ENCODE data around the gene SENP5.
"Not testable (repeated sequence)": the region's sequence is repeated elsewhere in the genome, so short reads cannot be mapped to it uniquely, and the experiment has no call there.

The SENP5 gene

GRCh38 chr3:196839351-196839750 is 28.4 kb upstream of the SENP5 start:
- DNase-seq; H3K27me3 ChIP-seq (replicated peaks in 2 of 5; ENCODE audit: control insufficient read depth in 4 of 5, insufficient read depth in 5 of 5, low read length in 4 of 5); H3K27ac ChIP-seq (ENCODE audit: insufficient read depth in 1 of 2, low read depth in 1 of 2, low read length in 2 of 2, poor library complexity in 1 of 2, severe bottlenecking in 2 of 2); POLR2A ChIA-PET; H3K9me3 ChIP-seq (ENCODE audit: control extremely low read depth in 1 of 5, control insufficient read depth in 4 of 5, insufficient read depth in 2 of 5, low read depth in 1 of 5, low read length in 4 of 5); H3K4me3 ChIP-seq (ENCODE audit: control insufficient read depth in 1 of 7, extremely low read depth in 1 of 7, insufficient read depth in 4 of 7, low read depth in 2 of 7, low read length in 6 of 7); H3K36me3 ChIP-seq (ENCODE audit: control insufficient read depth in 4 of 4, insufficient read depth in 4 of 4, low read length in 3 of 4); H3K4me1 ChIP-seq (ENCODE audit: control extremely low read depth in 1 of 4, control insufficient read depth in 4 of 4, insufficient read depth in 4 of 4, low read length in 3 of 4): not testable (repeated sequence)
- 90% methylated on average over 2 of the region's 6 CpGs for WGBS (ENCODE audit: insufficient coverage)
- CTCF ChIA-PET: interaction anchor here (1.3 kb wide), 1 partner anchor 11 kb away, joined by 3 read pairs; no protein-coding TSS in a partner anchor

DNA sequence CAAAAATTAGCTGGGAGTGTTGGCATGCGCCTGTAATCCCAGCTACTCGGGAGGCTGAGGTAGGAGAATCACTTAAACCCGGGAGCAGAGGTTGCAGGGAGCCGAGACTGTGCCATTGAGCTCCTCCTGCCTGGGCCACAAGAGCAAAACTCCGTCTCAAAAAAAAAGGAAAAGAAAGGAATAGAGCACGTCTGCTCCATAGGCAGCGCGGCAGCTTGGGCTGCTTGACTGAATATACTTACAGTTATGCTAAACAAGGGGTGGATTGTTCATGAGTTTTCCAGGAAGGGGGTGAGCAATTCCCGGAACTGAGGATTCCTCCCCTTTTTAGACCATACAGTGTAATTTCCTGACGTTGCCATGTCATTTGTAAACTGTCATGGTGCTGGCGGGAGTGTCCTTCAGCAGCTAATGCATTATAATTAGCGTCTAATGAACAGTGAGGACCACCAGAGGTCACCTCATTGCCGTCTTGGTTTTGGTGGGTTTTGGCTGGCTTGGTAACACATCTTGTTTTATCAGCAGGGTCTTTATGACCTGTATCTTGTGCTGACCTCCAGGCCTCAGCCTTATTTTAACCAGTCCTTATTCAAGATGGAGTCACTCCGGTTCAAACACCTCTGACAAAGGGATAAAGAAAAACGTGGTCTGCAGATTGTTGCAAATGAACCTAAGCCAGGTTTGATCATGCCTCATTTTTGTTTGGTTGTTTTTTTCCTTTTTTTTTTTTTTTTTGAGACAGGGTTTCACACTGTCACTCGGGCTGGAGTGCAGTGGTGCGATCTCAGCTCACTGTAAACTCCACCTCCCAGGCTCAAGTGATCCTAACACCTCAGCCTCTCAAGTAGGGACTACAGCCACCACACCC is 24.9 kb upstream of the SENP5 start:
- no peak overlapping the region for H3K4me3 ChIP-seq (ENCODE audit: control insufficient read depth in 1 of 7, extremely low read depth in 1 of 7, insufficient read depth in 4 of 7, low read depth in 2 of 7, low read length in 6 of 7)
- peaks cover 0 to 2% (median 0%) of the 10 kb centered on the region in 4 experiments for H3K4me1 ChIP-seq (ENCODE audit: control extremely low read depth in 1 of 4, control insufficient read depth in 4 of 4, insufficient read depth in 4 of 4, low read length in 3 of 4)
- peak overlapping the region in 1 of 2 experiments; percentile 43 for H3K27ac ChIP-seq (ENCODE audit: insufficient read depth in 1 of 2, low read depth in 1 of 2, low read length in 2 of 2, poor library complexity in 1 of 2, severe bottlenecking in 2 of 2)
- WGBS (ENCODE audit: insufficient coverage): 90% methylated on average over 16 of the region's 17 CpGs
- H3K27me3 ChIP-seq (replicated peaks in 2 of 5; ENCODE audit: control insufficient read depth in 4 of 5, insufficient read depth in 5 of 5, low read length in 4 of 5): no peaks in the 10 kb centered on the region
- CTCF ChIA-PET: interaction anchor here (0.6 to 1.5 kb wide), 4 partner anchors 27 to 345 kb away, joined by 3 to 8 read pairs (median 3); no protein-coding TSS in a partner anchor
- no peaks in the 10 kb centered on the region for H3K9me3 ChIP-seq (ENCODE audit: control extremely low read depth in 1 of 5, control insufficient read depth in 4 of 5, insufficient read depth in 2 of 5, low read depth in 1 of 5, low read length in 4 of 5)
- no peaks in the 10 kb centered on the region for H3K36me3 ChIP-seq (ENCODE audit: control insufficient read depth in 4 of 4, insufficient read depth in 4 of 4, low read length in 3 of 4)
- DNase-seq: no peak
- POLR2A ChIA-PET: no interaction called here

GRCh38 chr3:196843435-196844110 is 24.1 kb upstream of the SENP5 start:
- H3K4me1 ChIP-seq (ENCODE audit: control extremely low read depth in 1 of 4, control insufficient read depth in 4 of 4, insufficient read depth in 4 of 4, low read length in 3 of 4): no peaks in the 10 kb centered on the region
- DNase-seq: no peak
- no peak overlapping the region for H3K4me3 ChIP-seq (ENCODE audit: control insufficient read depth in 1 of 7, extremely low read depth in 1 of 7, insufficient read depth in 4 of 7, low read depth in 2 of 7, low read length in 6 of 7)
- H3K27ac ChIP-seq (ENCODE audit: insufficient read depth in 1 of 2, low read depth in 1 of 2, low read length in 2 of 2, poor library complexity in 1 of 2, severe bottlenecking in 2 of 2): peak overlapping the region in 1 of 2 experiments; percentile 30
- H3K9me3 ChIP-seq (ENCODE audit: control extremely low read depth in 1 of 5, control insufficient read depth in 4 of 5, insufficient read depth in 2 of 5, low read depth in 1 of 5, low read length in 4 of 5): no peaks in the 10 kb centered on the region
- H3K27me3 ChIP-seq (replicated peaks in 2 of 5; ENCODE audit: control insufficient read depth in 4 of 5, insufficient read depth in 5 of 5, low read length in 4 of 5): no peaks in the 10 kb centered on the region
- ChIA-PET POLR2A (no interaction called here), CTCF (interaction anchor here (0.6 to 1.5 kb wide), 4 partner anchors 20 to 52 kb away, joined by 3 to 8 read pairs (median 3); no protein-coding TSS in a partner anchor)
- 98% methylated on average over 8 of the region's 9 CpGs for WGBS (ENCODE audit: insufficient coverage)
- no peaks in the 10 kb centered on the region for H3K36me3 ChIP-seq (ENCODE audit: control insufficient read depth in 4 of 4, insufficient read depth in 4 of 4, low read length in 3 of 4)

GRCh38 chr3:196844235-196845219 is 23.2 kb upstream of the SENP5 start:
- H3K9me3 ChIP-seq (ENCODE audit: control extremely low read depth in 1 of 5, control insufficient read depth in 4 of 5, insufficient read depth in 2 of 5, low read depth in 1 of 5, low read length in 4 of 5); POLR2A ChIA-PET; H3K27me3 ChIP-seq (replicated peaks in 2 of 5; ENCODE audit: control insufficient read depth in 4 of 5, insufficient read depth in 5 of 5, low read length in 4 of 5); H3K27ac ChIP-seq (ENCODE audit: insufficient read depth in 1 of 2, low read depth in 1 of 2, low read length in 2 of 2, poor library complexity in 1 of 2, severe bottlenecking in 2 of 2); H3K36me3 ChIP-seq (ENCODE audit: control insufficient read depth in 4 of 4, insufficient read depth in 4 of 4, low read length in 3 of 4); H3K4me1 ChIP-seq (ENCODE audit: control extremely low read depth in 1 of 4, control insufficient read depth in 4 of 4, insufficient read depth in 4 of 4, low read length in 3 of 4); H3K4me3 ChIP-seq (ENCODE audit: control insufficient read depth in 1 of 7, extremely low read depth in 1 of 7, insufficient read depth in 4 of 7, low read depth in 2 of 7, low read length in 6 of 7): not testable (repeated sequence)
- DNase-seq: peak in 1 of 3 donors; percentile 5
- WGBS (ENCODE audit: insufficient coverage): 92% methylated on average over 17 of the region's 22 CpGs
- CTCF ChIA-PET: interaction anchor here (0.7 to 1.5 kb wide), 3 partner anchors 19 to 51 kb away, joined by 3 to 8 read pairs (median 3); no protein-coding TSS in a partner anchor

DNA sequence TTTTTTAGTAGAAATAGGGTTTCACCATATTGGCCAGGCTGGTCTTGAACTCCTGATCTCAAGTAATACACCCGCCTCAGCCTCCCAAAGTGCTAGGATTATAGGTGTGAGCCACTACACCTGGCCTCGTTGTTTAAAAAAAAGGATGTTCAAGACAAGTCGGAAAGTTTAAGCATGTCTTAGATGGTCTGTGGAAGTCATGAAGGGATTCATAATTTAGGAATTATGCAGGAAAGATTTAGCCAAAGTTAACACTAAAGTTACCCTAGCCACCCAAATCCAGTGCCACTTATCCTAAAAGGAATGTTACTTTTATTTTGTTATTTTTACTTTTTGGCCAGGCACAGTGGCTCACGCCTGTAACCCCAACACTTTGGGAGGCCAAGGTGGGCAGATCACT is 19.3 kb upstream of the SENP5 start:
- H3K27ac ChIP-seq (ENCODE audit: insufficient read depth in 1 of 2, low read depth in 1 of 2, low read length in 2 of 2, poor library complexity in 1 of 2, severe bottlenecking in 2 of 2); DNase-seq; POLR2A ChIA-PET; H3K27me3 ChIP-seq (replicated peaks in 2 of 5; ENCODE audit: control insufficient read depth in 4 of 5, insufficient read depth in 5 of 5, low read length in 4 of 5); CTCF ChIA-PET; H3K36me3 ChIP-seq (ENCODE audit: control insufficient read depth in 4 of 4, insufficient read depth in 4 of 4, low read length in 3 of 4); H3K9me3 ChIP-seq (ENCODE audit: control extremely low read depth in 1 of 5, control insufficient read depth in 4 of 5, insufficient read depth in 2 of 5, low read depth in 1 of 5, low read length in 4 of 5); H3K4me3 ChIP-seq (ENCODE audit: control insufficient read depth in 1 of 7, extremely low read depth in 1 of 7, insufficient read depth in 4 of 7, low read depth in 2 of 7, low read length in 6 of 7); H3K4me1 ChIP-seq (ENCODE audit: control extremely low read depth in 1 of 4, control insufficient read depth in 4 of 4, insufficient read depth in 4 of 4, low read length in 3 of 4): not testable (repeated sequence)
- WGBS (ENCODE audit: insufficient coverage): 97% methylated on average over 4 of the region's 4 CpGs

DNA sequence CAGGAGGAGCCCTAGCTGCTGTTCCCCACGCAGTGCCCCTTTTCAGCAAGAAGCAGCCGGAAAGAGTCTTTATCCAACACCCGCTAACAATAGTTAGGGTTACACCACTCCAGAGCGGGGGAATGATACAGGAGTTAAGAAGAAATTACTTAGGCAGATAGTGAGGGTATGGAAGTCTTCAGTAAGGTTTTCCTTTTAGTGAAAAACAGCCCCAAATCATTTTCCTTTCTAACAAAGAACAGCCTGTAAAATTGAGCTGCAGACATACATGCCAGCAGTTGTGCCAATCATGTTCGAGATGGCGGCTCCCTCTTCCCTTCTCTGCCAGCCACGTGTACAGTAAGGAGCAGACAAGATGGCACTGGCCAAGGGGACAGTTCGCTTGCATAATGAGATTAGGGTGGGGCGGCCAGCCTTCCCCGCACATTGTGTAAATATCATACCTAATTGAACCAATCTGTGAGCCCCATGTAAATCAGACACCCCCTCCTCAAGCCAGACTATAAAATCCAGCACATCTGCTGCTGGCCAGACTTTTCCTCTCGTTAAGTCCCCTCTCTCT is 18.5 kb upstream of the SENP5 start:
- Histone ChIP-seq H3K4me1 (ENCODE audit: control extremely low read depth in 1 of 4, control insufficient read depth in 4 of 4, insufficient read depth in 4 of 4, low read length in 3 of 4) (no peaks in the 10 kb centered on the region), H3K27ac (ENCODE audit: insufficient read depth in 1 of 2, low read depth in 1 of 2, low read length in 2 of 2, poor library complexity in 1 of 2, severe bottlenecking in 2 of 2) (no peak overlapping the region), H3K9me3 (ENCODE audit: control extremely low read depth in 1 of 5, control insufficient read depth in 4 of 5, insufficient read depth in 2 of 5, low read depth in 1 of 5, low read length in 4 of 5) (peaks cover 0 to 2% (median 0%) of the 10 kb centered on the region in 5 experiments), H3K4me3 (ENCODE audit: control insufficient read depth in 1 of 7, extremely low read depth in 1 of 7, insufficient read depth in 4 of 7, low read depth in 2 of 7, low read length in 6 of 7) (no peak overlapping the region), H3K36me3 (ENCODE audit: control insufficient read depth in 4 of 4, insufficient read depth in 4 of 4, low read length in 3 of 4) (no peaks in the 10 kb centered on the region), H3K27me3 (replicated peaks in 2 of 5; ENCODE audit: control insufficient read depth in 4 of 5, insufficient read depth in 5 of 5, low read length in 4 of 5) (no peaks in the 10 kb centered on the region)
- no peak for DNase-seq
- 84% methylated on average over 7 of the region's 11 CpGs for WGBS (ENCODE audit: insufficient coverage)
- CTCF ChIA-PET: interaction anchor here (1.0 to 1.1 kb wide), 2 partner anchors 11 to 192 kb away, joined by 3 read pairs; no protein-coding TSS in a partner anchor
- POLR2A ChIA-PET: interaction anchor here (0.6 to 1.0 kb wide), 2 partner anchors 19 to 149 kb away, joined by 3 to 4 read pairs; no protein-coding TSS in a partner anchor
